Measurements from ENCODE around the gene FAM131C. TPM values are rescaled to one million over a fixed set of nuclear protein-coding genes. Genes with fewer than 3 reads are reported as not detected.

The FAM131C gene
- total and polyA plus RNA-seq, 10 of the 15 experiments (the other 5 are each of a cell fraction or from before 2014, with no cell fraction given): 0.03 TPM; not detected in 9

GRCh38 chr1:16013220-16013907 is 60.1 kb downstream of the FAM131C start:
- in situ Hi-C loops (cut with MboI): no loop called here
- TF ChIP-seq CHD2 (IDR thresholded peaks at IDR 0.05; ENCODE audit: borderline replicate concordance, low read depth, low read length) (0 out of 2 replicates have a peak, but pooled peaks have one; percentile 5), CTCF (IDR thresholded peaks at IDR 0.05 in 2 of 3, conservative IDR thresholded peaks at IDR 0.05 in 1 of 3; ENCODE audit: control insufficient read depth in 2 of 3, extremely low read depth in 1 of 3, insufficient read depth in 1 of 3, low read depth in 3 of 3, low read length in 3 of 3) (no peak), CBFB (IDR thresholded peaks at IDR 0.05; ENCODE audit: low read depth) (0 out of 2 replicates have a peak, but pooled peaks have one; percentile 43), MTA2 (IDR thresholded peaks at IDR 0.05; ENCODE audit: low read depth) (peak; percentile 15; the same call in 1 of the 2 replicates), FOXM1 (IDR thresholded peaks at IDR 0.05; ENCODE audit: low read depth, low read length) (no peak), WRNIP1 (IDR thresholded peaks at IDR 0.05; ENCODE audit: borderline replicate concordance, low read depth, low read length) (no peak), IRF3 (IDR thresholded peaks at IDR 0.05) (no peak), E2F4 (IDR thresholded peaks at IDR 0.05; ENCODE audit: low read depth, low read length) (no peak), CREB1 (IDR thresholded peaks at IDR 0.05; ENCODE audit: low read depth) (no peak), SMARCA5 (IDR thresholded peaks at IDR 0.05) (peak; percentile 83; the same call in 1 of the 2 replicates), RUNX3 (IDR thresholded peaks at IDR 0.05; ENCODE audit: low read length) (peak; percentile 77), IKZF1 (conservative IDR thresholded peaks at IDR 0.05) (0 out of 2 replicates have a peak, but pooled peaks have one; percentile 5), MYC (IDR thresholded peaks at IDR 0.05; ENCODE audit: insufficient read depth, insufficient read length, insufficient replicate concordance, low read length, severe bottlenecking) (no peak), EGR1 (IDR thresholded peaks at IDR 0.05; ENCODE audit: borderline replicate concordance in 1 of 2, low read depth in 2 of 2, low read length in 2 of 2) (peak in 1 of 2 experiments; percentile 26; a peak in 1 of 3 replicates), ZSCAN29 (IDR thresholded peaks at IDR 0.05) (no peak), GATAD2B (conservative IDR thresholded peaks at IDR 0.05; ENCODE audit: low read depth) (peak; percentile 32; the same call in 1 of the 2 replicates), KLF5 (IDR thresholded peaks at IDR 0.05; ENCODE audit: partially characterized antibody) (no peak), EZH2 (IDR thresholded peaks at IDR 0.05; ENCODE audit: borderline replicate concordance, control insufficient read depth, low read depth, low read length) (no peak)
- TF ChIP-seq, protein P1, sequence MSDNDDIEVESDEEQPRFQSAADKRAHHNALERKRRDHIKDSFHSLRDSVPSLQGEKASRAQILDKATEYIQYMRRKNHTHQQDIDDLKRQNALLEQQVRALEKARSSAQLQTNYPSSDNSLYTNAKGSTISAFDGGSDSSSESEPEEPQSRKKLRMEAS (IDR thresholded peaks at IDR 0.05; ENCODE audit: low read depth, low read length): no peak

More at GRCh38 chr1:16013220-16013907, 60.1 kb downstream of the FAM131C start:
- ChIA-PET RAD21 (ENCODE audit: unreplicated experiment) (interaction anchor here (0.8 to 1.4 kb wide), 3 partner anchors 13 to 38 kb away, joined by 3 to 5 read pairs (median 3); partner anchors contain the start of gene ZBTB17), SMC1A (ENCODE audit: uncharacterized antibody, unreplicated experiment) (interaction anchor here (1.3 to 4.3 kb wide), 3 partner anchors 35 to 42 kb away, joined by 3 to 17 read pairs (median 6); no protein-coding TSS in a partner anchor), POLR2A (interaction anchor here (0.8 to 1.6 kb wide), 3 partner anchors 10 to 39 kb away, joined by 3 to 4 read pairs (median 3); no protein-coding TSS in a partner anchor), CTCF (interaction anchor here (0.6 to 1.9 kb wide), 5 partner anchors 8 to 198 kb away, joined by 3 to 5 read pairs (median 4); partner anchors contain the start of gene CLCNKA)
- no peak for FAIRE-seq
- WGBS (ENCODE audit: insufficient coverage, insufficient replicate concordance, low lambda C conversion rate, missing lambda C conversion rate): 20% methylated on average over 25 of the region's 28 CpGs
- Histone ChIP-seq H3K9me3 (replicated peaks; ENCODE audit: control insufficient read depth, insufficient read depth, low read length) (no peaks in the 10 kb centered on the region), H4K20me1 (ENCODE audit: control insufficient read depth, insufficient read depth) (no peaks in the 10 kb centered on the region), H3K4me3 (peak overlapping the region; percentile 63; the same call in 1 of the 2 replicates), H2AFZ (ENCODE audit: control insufficient read depth, low read depth, low read length) (peak overlapping the region; percentile 73; the same call in 1 of the 2 replicates), H3K27me3 (replicated peaks in 1 of 2; ENCODE audit: control insufficient read depth in 2 of 2, insufficient read depth in 2 of 2, low read length in 1 of 2) (no peaks in the 10 kb centered on the region), H3K9ac (ENCODE audit: control insufficient read depth, insufficient read depth, low read length) (no peak overlapping the region; the same call in 1 of the 2 replicates), H3K36me3 (ENCODE audit: control insufficient read depth in 2 of 2, insufficient read depth in 2 of 2, low read length in 1 of 2) (no peaks in the 10 kb centered on the region), H3K79me2 (ENCODE audit: control insufficient read depth, insufficient read depth, low read length) (no peaks in the 10 kb centered on the region), H3K4me1 (ENCODE audit: control insufficient read depth, insufficient read depth, low read length) (peaks cover 33% of the 10 kb centered on the region), H3K4me2 (ENCODE audit: control insufficient read depth, insufficient read depth) (peak overlapping the region; percentile 90), H3K27ac (ENCODE audit: control insufficient read depth, insufficient read depth) (no peak overlapping the region)
- BruUV-seq (replicated peaks): no TSS peak
- intact Hi-C loops (cut with micrococcal nuclease; ENCODE audit: unreplicated experiment): no loop called here
- peak; percentile 24 for DNase-seq (ENCODE audit: low read depth, low spot score)
- peak; percentile 70 for ATAC-seq

Data from GM12878 (cell line).